Spleen (tissue), 7 donors: ENCODE results near the gene IRS2.

Experiments
- CTCF ChIP-seq, 11 experiments: fragments of 200-600 bp in 7 of 11; fragments of 450-650 bp in 4 of 11; sonication (generic) in 4 of 11; IDR thresholded peaks in 8 of 11; conservative IDR thresholded peaks in 3 of 11; 1 replicate in 7 of 11; 2 replicates in 4 of 11; pipeline versions ENCODE4 v1.4.0 to v1.8.0; 2016 to 2021; ENCODE audit warnings: antibody characterized with exemption in 11 of 11, inconsistent platforms in 4 of 11, mild to moderate bottlenecking in 1 of 11
- POLR2A ChIP-seq, 3 donors: fragments of 450-650 bp; IDR thresholded peaks; one replicate each; pipeline ENCODE4 v1.5.1; 2017; ENCODE audit warnings: antibody characterized with exemption in 3 of 3, mild to moderate bottlenecking in 1 of 3
- POLR2AphosphoS5 ChIP-seq, 3 donors: sonication (generic); formaldehyde crosslinking; IDR thresholded peaks; one replicate each; pipeline ENCODE4 v1.5.1; 2017; ENCODE audit warnings: antibody characterized with exemption in 3 of 3
- donor health status: DM: no; HTN: no; CAD: no; lungs with moderate emphysema.
- donor health status: DM: no; HTN: no; CAD: no.
- donor health status: DM: no; HTN: no; CAD: no.

- TF ChIP-seq CTCF (IDR thresholded peaks at IDR 0.05 in 8 of 11, conservative IDR thresholded peaks at IDR 0.05 in 3 of 11) (no peak), POLR2AphosphoS5 (IDR thresholded peaks at IDR 0.05) (no peak), POLR2A (IDR thresholded peaks at IDR 0.05) (no peak)
Measured at GRCh38 chr13:109746364-109746763, 40.0 kb downstream of the IRS2 start.
